ENCODE results near the gene GDF15. TPM values are rescaled to one million over a fixed set of nuclear protein-coding genes. Genes with fewer than 3 reads are reported as not detected.

The GDF15 gene
- total RNA-seq, 1 experiment from 2014 or later: 27.3 TPM

DNA sequence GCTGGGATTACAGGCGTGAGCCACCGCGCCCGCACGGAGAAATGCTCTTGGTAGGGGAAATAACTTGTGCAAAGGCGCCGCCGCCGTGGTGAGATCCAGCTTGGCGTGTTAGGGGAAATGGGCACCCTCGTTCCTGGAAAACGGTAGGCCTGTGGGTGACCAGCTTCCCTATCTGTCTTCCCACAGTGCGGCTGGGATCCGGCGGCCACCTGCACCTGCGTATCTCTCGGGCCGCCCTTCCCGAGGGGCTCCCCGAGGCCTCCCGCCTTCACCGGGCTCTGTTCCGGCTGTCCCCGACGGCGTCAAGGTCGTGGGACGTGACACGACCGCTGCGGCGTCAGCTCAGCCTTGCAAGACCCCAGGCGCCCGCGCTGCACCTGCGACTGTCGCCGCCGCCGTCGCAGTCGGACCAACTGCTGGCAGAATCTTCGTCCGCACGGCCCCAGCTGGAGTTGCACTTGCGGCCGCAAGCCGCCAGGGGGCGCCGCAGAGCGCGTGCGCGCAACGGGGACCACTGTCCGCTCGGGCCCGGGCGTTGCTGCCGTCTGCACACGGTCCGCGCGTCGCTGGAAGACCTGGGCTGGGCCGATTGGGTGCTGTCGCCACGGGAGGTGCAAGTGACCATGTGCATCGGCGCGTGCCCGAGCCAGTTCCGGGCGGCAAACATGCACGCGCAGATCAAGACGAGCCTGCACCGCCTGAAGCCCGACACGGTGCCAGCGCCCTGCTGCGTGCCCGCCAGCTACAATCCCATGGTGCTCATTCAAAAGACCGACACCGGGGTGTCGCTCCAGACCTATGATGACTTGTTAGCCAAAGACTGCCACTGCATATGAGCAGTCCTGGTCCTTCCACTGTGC, 2.4 kb downstream of the GDF15 start (continued):
- TF ChIP-seq ETV6 (CRISPR knock-in tag; IDR thresholded peaks at IDR 0.05) (peak; percentile 41; the same call in 1 of the 2 replicates), FOXK1 (CRISPR knock-in tag; IDR thresholded peaks at IDR 0.05) (peak; percentile 72; the same call in 1 of the 2 replicates), RELA (CRISPR knock-in tag; IDR thresholded peaks at IDR 0.05; ENCODE audit: borderline replicate concordance) (no peak), PRRX2 (CRISPR knock-in tag; IDR thresholded peaks at IDR 0.05) (no peak), ZNF232 (CRISPR knock-in tag; IDR thresholded peaks at IDR 0.05) (no peak), ZNF416 (CRISPR knock-in tag; IDR thresholded peaks at IDR 0.05) (no peak), CREM (CRISPR knock-in tag; IDR thresholded peaks at IDR 0.05) (no peak), TCF7 (CRISPR knock-in tag; IDR thresholded peaks at IDR 0.05; ENCODE audit: low read depth) (no peak), USF2 (CRISPR knock-in tag; IDR thresholded peaks at IDR 0.05) (no peak), FOXJ3 (CRISPR knock-in tag; IDR thresholded peaks at IDR 0.05; ENCODE audit: borderline replicate concordance) (no peak), NR3C1 (CRISPR knock-in tag; conservative IDR thresholded peaks at IDR 0.05; ENCODE audit: low read depth) (no peak), ESRRA (CRISPR knock-in tag; IDR thresholded peaks at IDR 0.05; ENCODE audit: borderline replicate concordance) (no peak), ZNF671 (CRISPR knock-in tag; IDR thresholded peaks at IDR 0.05) (no peak), SOX15 (CRISPR knock-in tag; IDR thresholded peaks at IDR 0.05) (no peak), FOXP1 (CRISPR knock-in tag; IDR thresholded peaks at IDR 0.05; ENCODE audit: borderline replicate concordance) (peak; percentile 66; the same call in 1 of the 2 replicates), MLX (CRISPR knock-in tag; IDR thresholded peaks at IDR 0.05) (no peak), ATF2 (CRISPR knock-in tag; IDR thresholded peaks at IDR 0.05; ENCODE audit: borderline replicate concordance, low read depth) (no peak), HMGXB4 (CRISPR knock-in tag; IDR thresholded peaks at IDR 0.05) (peak; percentile 98), TEAD1 (CRISPR knock-in tag; IDR thresholded peaks at IDR 0.05) (no peak), CDX4 (CRISPR knock-in tag; IDR thresholded peaks at IDR 0.05; ENCODE audit: borderline replicate concordance) (no peak)
- TF ChIP-seq, protein P1, sequence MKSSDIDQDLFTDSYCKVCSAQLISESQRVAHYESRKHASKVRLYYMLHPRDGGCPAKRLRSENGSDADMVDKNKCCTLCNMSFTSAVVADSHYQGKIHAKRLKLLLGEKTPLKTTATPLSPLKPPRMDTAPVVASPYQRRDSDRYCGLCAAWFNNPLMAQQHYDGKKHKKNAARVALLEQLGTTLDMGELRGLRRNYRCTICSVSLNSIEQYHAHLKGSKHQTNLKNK (CRISPR knock-in tag; IDR thresholded peaks at IDR 0.05): no peak
- TF ChIP-seq, protein P2, sequence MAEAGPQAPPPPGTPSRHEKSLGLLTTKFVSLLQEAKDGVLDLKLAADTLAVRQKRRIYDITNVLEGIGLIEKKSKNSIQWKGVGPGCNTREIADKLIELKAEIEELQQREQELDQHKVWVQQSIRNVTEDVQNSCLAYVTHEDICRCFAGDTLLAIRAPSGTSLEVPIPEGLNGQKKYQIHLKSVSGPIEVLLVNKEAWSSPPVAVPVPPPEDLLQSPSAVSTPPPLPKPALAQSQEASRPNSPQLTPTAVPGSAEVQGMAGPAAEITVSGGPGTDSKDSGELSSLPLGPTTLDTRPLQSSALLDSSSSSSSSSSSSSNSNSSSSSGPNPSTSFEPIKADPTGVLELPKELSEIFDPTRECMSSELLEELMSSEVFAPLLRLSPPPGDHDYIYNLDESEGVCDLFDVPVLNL (CRISPR knock-in tag; IDR thresholded peaks at IDR 0.05; ENCODE audit: borderline replicate concordance, low read depth): no peak
- TF ChIP-seq, protein P3, sequence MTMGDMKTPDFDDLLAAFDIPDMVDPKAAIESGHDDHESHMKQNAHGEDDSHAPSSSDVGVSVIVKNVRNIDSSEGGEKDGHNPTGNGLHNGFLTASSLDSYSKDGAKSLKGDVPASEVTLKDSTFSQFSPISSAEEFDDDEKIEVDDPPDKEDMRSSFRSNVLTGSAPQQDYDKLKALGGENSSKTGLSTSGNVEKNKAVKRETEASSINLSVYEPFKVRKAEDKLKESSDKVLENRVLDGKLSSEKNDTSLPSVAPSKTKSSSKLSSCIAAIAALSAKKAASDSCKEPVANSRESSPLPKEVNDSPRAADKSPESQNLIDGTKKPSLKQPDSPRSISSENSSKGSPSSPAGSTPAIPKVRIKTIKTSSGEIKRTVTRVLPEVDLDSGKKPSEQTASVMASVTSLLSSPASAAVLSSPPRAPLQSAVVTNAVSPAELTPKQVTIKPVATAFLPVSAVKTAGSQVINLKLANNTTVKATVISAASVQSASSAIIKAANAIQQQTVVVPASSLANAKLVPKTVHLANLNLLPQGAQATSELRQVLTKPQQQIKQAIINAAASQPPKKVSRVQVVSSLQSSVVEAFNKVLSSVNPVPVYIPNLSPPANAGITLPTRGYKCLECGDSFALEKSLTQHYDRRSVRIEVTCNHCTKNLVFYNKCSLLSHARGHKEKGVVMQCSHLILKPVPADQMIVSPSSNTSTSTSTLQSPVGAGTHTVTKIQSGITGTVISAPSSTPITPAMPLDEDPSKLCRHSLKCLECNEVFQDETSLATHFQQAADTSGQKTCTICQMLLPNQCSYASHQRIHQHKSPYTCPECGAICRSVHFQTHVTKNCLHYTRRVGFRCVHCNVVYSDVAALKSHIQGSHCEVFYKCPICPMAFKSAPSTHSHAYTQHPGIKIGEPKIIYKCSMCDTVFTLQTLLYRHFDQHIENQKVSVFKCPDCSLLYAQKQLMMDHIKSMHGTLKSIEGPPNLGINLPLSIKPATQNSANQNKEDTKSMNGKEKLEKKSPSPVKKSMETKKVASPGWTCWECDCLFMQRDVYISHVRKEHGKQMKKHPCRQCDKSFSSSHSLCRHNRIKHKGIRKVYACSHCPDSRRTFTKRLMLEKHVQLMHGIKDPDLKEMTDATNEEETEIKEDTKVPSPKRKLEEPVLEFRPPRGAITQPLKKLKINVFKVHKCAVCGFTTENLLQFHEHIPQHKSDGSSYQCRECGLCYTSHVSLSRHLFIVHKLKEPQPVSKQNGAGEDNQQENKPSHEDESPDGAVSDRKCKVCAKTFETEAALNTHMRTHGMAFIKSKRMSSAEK (CRISPR knock-in tag; IDR thresholded peaks at IDR 0.05; ENCODE audit: borderline replicate concordance): no peak
- TF ChIP-seq, protein P4, sequence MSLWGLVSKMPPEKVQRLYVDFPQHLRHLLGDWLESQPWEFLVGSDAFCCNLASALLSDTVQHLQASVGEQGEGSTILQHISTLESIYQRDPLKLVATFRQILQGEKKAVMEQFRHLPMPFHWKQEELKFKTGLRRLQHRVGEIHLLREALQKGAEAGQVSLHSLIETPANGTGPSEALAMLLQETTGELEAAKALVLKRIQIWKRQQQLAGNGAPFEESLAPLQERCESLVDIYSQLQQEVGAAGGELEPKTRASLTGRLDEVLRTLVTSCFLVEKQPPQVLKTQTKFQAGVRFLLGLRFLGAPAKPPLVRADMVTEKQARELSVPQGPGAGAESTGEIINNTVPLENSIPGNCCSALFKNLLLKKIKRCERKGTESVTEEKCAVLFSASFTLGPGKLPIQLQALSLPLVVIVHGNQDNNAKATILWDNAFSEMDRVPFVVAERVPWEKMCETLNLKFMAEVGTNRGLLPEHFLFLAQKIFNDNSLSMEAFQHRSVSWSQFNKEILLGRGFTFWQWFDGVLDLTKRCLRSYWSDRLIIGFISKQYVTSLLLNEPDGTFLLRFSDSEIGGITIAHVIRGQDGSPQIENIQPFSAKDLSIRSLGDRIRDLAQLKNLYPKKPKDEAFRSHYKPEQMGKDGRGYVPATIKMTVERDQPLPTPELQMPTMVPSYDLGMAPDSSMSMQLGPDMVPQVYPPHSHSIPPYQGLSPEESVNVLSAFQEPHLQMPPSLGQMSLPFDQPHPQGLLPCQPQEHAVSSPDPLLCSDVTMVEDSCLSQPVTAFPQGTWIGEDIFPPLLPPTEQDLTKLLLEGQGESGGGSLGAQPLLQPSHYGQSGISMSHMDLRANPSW (CRISPR knock-in tag; conservative IDR thresholded peaks at IDR 0.05; ENCODE audit: low read depth): no peak

All from WTC11 (cell line).